ENCODE data around the gene VARS1. TPM values are rescaled to one million over a fixed set of nuclear protein-coding genes. Genes with fewer than 3 reads are reported as not detected.

Gene VARS1
- total RNA-seq, 1 experiment from 2014 or later = 132 TPM

DNA sequence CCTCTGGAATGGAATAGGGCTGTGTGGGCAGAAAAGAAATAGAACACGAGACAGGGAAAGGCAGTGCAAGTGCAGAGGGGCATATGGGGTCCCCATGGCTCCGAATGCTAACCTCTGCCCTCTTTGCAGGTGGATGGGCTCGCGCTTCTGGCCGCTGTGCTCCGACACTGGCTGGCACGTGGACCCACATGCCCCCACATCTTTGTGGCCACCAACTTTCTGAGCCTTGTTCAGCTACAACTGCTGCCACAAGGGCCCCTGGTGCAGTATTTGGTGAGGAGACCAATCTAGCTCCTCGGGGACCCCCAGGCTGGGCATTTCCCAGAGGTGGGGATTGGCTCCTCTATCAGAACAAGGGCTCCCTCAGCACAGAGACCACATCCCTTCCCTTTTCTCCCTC lies 34.2 kb downstream of the VARS1 start:
- H3K4me3 ChIP-seq (ENCODE audit: low read depth, low read length) = no peak overlapping the region
- Mint-ChIP-seq H3K4me3 (ENCODE audit: unreplicated experiment) (no peak overlapping the region), H3K36me3 (ENCODE audit: insufficient read depth, unreplicated experiment) (peaks cover 31% of the 10 kb centered on the region), H3K4me1 (ENCODE audit: low read depth, unreplicated experiment) (peaks cover 10% of the 10 kb centered on the region), H3K27me3 (ENCODE audit: insufficient read depth, unreplicated experiment) (no peaks in the 10 kb centered on the region), H3K9me3 (ENCODE audit: unreplicated experiment) (no peaks in the 10 kb centered on the region), H3K27ac (ENCODE audit: unreplicated experiment) (no peak overlapping the region)
- TF ChIP-seq, protein P1, sequence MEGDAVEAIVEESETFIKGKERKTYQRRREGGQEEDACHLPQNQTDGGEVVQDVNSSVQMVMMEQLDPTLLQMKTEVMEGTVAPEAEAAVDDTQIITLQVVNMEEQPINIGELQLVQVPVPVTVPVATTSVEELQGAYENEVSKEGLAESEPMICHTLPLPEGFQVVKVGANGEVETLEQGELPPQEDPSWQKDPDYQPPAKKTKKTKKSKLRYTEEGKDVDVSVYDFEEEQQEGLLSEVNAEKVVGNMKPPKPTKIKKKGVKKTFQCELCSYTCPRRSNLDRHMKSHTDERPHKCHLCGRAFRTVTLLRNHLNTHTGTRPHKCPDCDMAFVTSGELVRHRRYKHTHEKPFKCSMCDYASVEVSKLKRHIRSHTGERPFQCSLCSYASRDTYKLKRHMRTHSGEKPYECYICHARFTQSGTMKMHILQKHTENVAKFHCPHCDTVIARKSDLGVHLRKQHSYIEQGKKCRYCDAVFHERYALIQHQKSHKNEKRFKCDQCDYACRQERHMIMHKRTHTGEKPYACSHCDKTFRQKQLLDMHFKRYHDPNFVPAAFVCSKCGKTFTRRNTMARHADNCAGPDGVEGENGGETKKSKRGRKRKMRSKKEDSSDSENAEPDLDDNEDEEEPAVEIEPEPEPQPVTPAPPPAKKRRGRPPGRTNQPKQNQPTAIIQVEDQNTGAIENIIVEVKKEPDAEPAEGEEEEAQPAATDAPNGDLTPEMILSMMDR (IDR thresholded peaks at IDR 0.05; ENCODE audit: insufficient read depth in 1 of 2, low read depth in 1 of 2, low read length in 1 of 2, severe bottlenecking in 1 of 2, unreplicated experiment in 1 of 2) = no peak
- no peaks in the 10 kb centered on the region for H3K9me3 ChIP-seq
- BruUV-seq (replicated peaks) = no TSS peak
- ChIA-PET CTCF (interaction anchor here (1.4 kb wide), 1 partner anchor 9 kb away, joined by 3 read pairs; no protein-coding TSS in a partner anchor), POLR2A (no interaction called here)
- H3K36me3 ChIP-seq (ENCODE audit: control insufficient read depth, insufficient read depth, low read length) = 0 out of 2 replicates have a peak, but pooled peaks cover 1% of the 10 kb centered on the region
- peaks cover 5% of the 10 kb centered on the region for H3K4me1 ChIP-seq
- intact Hi-C loops (cut with micrococcal nuclease; ENCODE audit: unreplicated experiment) = no loop called here
- DNase-seq = no peak
- no peaks in the 10 kb centered on the region for H3K27me3 ChIP-seq (replicated peaks; ENCODE audit: control insufficient read depth, insufficient read depth, low read length)

DNA sequence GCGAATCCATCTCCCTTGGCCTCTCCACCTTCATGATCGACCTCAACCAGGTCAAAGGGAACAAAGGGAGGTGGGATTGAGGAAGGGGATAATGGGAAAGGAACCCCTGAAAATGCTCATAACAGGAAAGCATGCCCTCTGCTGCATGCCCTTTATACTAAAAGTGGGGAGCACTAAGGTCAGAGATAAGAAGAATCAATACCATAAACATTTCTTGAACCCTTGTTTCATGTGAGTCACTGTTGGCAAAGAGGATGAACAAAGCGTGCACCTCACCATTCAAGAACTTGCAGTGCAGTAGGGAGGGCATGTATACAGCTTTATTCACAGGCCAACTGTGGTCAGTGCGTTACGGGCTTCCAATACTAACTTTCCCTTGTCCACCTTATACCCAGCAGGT lies 34.8 kb downstream of the VARS1 start:
- H3K27ac Mint-ChIP-seq (ENCODE audit: unreplicated experiment) = no peak overlapping the region
- BruUV-seq (replicated peaks) = no TSS peak
- H3K4me3 Mint-ChIP-seq (ENCODE audit: unreplicated experiment) = no peak overlapping the region
- no peaks in the 10 kb centered on the region for H3K9me3 Mint-ChIP-seq (ENCODE audit: unreplicated experiment)
- H3K27me3 ChIP-seq (replicated peaks; ENCODE audit: control insufficient read depth, insufficient read depth, low read length) = no peaks in the 10 kb centered on the region
- H3K4me3 ChIP-seq (ENCODE audit: low read depth, low read length) = no peak overlapping the region
- H3K27me3 Mint-ChIP-seq (ENCODE audit: insufficient read depth, unreplicated experiment) = no peaks in the 10 kb centered on the region
- intact Hi-C loops (cut with micrococcal nuclease; ENCODE audit: unreplicated experiment) = no loop called here
- no peak for DNase-seq
- H3K36me3 ChIP-seq (ENCODE audit: control insufficient read depth, insufficient read depth, low read length) = 0 out of 2 replicates have a peak, but pooled peaks cover 1% of the 10 kb centered on the region
- H3K4me1 ChIP-seq = peaks cover 5% of the 10 kb centered on the region
- H3K4me1 Mint-ChIP-seq (ENCODE audit: low read depth, unreplicated experiment) = peaks cover 10% of the 10 kb centered on the region
- POLR2A ChIA-PET = no interaction called here
- CTCF ChIA-PET = interaction anchor here (1.4 kb wide), 1 partner anchor 9 kb away, joined by 3 read pairs; no protein-coding TSS in a partner anchor
- no peaks in the 10 kb centered on the region for H3K9me3 ChIP-seq
- H3K36me3 Mint-ChIP-seq (ENCODE audit: insufficient read depth, unreplicated experiment) = peaks cover 31% of the 10 kb centered on the region
- TF ChIP-seq, protein P1 (IDR thresholded peaks at IDR 0.05; ENCODE audit: insufficient read depth in 1 of 2, low read depth in 1 of 2, low read length in 1 of 2, severe bottlenecking in 1 of 2, unreplicated experiment in 1 of 2) = no peak

DNA sequence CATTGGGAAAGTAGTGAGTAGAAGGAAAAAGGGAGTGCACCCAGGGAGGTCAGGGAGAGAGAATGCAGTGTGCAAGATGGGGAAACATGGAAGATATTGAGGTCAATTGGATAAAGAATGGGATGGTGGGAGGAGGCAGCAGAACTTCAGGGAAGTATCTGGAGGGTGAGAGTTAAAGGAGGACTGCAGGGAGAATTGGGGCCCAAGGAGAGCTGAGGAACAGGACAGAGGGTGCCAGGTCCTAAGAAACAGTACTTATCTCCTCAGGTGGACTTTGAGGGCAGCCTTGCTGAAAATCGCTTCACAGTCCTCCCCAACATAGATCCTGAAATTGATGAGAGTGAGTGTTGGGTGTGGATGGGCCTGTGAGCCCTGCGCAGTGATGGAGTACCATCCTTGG lies 37.3 kb downstream of the VARS1 start:
- H3K36me3 Mint-ChIP-seq (ENCODE audit: insufficient read depth, unreplicated experiment) = peaks cover 22% of the 10 kb centered on the region
- no TSS peak for BruUV-seq (replicated peaks)
- H3K9me3 Mint-ChIP-seq (ENCODE audit: unreplicated experiment) = no peaks in the 10 kb centered on the region
- intact Hi-C loops (cut with micrococcal nuclease; ENCODE audit: unreplicated experiment) = no loop called here
- no peaks in the 10 kb centered on the region for H3K27me3 ChIP-seq (replicated peaks; ENCODE audit: control insufficient read depth, insufficient read depth, low read length)
- CTCF ChIA-PET = no interaction called here
- no peaks in the 10 kb centered on the region for H3K36me3 ChIP-seq (ENCODE audit: control insufficient read depth, insufficient read depth, low read length)
- H3K27me3 Mint-ChIP-seq (ENCODE audit: insufficient read depth, unreplicated experiment) = no peaks in the 10 kb centered on the region
- no peaks in the 10 kb centered on the region for H3K9me3 ChIP-seq
- H3K4me3 Mint-ChIP-seq (ENCODE audit: unreplicated experiment) = no peak overlapping the region
- TF ChIP-seq, protein P1 (IDR thresholded peaks at IDR 0.05; ENCODE audit: insufficient read depth in 1 of 2, low read depth in 1 of 2, low read length in 1 of 2, severe bottlenecking in 1 of 2, unreplicated experiment in 1 of 2) = no peak
- POLR2A ChIA-PET = interaction anchor here (1.3 kb wide), 1 partner anchor 19 kb away, joined by 10 read pairs; the partner anchor contains the start of gene MSH5
- peaks cover 2% of the 10 kb centered on the region for H3K4me1 ChIP-seq
- H3K4me3 ChIP-seq (ENCODE audit: low read depth, low read length) = no peak overlapping the region
- peaks cover 3% of the 10 kb centered on the region for H3K4me1 Mint-ChIP-seq (ENCODE audit: low read depth, unreplicated experiment)
- no peak for DNase-seq
- peak overlapping the region; percentile 16 for H3K27ac Mint-ChIP-seq (ENCODE audit: unreplicated experiment)

Measured in Caco-2 (cell line).